ENCODE results near the gene FMR1. TPM values are rescaled to one million over a fixed set of nuclear protein-coding genes. Genes with fewer than 3 reads are reported as not detected.

FMR1 gene
- total and polyA plus RNA-seq, 2 donors from 2014 or later, result 23.1 to 69.0 TPM

DNA sequence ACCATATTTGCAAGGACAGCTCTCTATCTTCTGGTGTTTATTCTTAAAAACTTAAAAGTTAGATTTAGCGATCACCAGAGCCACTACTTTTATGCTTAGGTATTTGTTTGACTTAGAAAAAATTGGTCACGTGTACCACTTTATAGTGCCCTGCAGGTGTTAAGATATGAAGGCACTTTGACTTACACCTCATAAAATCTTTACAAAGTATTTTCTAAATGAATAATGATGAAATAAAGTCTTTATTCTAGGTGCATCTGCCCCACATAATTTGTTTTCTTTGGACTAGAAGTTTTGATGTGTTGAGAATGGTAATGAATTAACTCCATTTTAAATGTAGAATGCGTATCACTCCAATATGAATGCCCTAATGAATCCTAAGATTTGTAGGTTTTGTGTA, 2.9 kb downstream of the FMR1 start:
- H3K9me3 ChIP-seq (ENCODE audit: control insufficient read depth in 2 of 3, insufficient read depth in 1 of 3, low read length in 3 of 3), result no peaks in the 10 kb centered on the region
- no peak overlapping the region for H3K9ac ChIP-seq (ENCODE audit: low read length in 3 of 3)
- no peak for TF ChIP-seq CTCF (IDR thresholded peaks at IDR 0.05; ENCODE audit: borderline replicate concordance, extremely low read depth, insufficient read depth)
- no peak for FAIRE-seq
- H3K36me3 ChIP-seq (ENCODE audit: control insufficient read depth in 2 of 3, insufficient read depth in 3 of 3, low read length in 3 of 3), result no peaks in the 10 kb centered on the region
- peak overlapping the region in 2 of 3 donors; percentile 24 to 76 for H3K4me3 ChIP-seq (ENCODE audit: low read length in 3 of 3)
- H3K27ac ChIP-seq (ENCODE audit: low read depth in 2 of 2, low read length in 2 of 2), result no peak overlapping the region
- no peaks in the 10 kb centered on the region for H3K27me3 ChIP-seq (ENCODE audit: control insufficient read depth, insufficient read depth, low read length)
- no peak for DNase-seq
- no peaks in the 10 kb centered on the region for H3K4me1 ChIP-seq (ENCODE audit: control insufficient read depth in 2 of 3, insufficient read depth in 2 of 3, low read depth in 1 of 3, low read length in 3 of 3)
- intact Hi-C loops (cut with DNase I), result no loop called here

DNA sequence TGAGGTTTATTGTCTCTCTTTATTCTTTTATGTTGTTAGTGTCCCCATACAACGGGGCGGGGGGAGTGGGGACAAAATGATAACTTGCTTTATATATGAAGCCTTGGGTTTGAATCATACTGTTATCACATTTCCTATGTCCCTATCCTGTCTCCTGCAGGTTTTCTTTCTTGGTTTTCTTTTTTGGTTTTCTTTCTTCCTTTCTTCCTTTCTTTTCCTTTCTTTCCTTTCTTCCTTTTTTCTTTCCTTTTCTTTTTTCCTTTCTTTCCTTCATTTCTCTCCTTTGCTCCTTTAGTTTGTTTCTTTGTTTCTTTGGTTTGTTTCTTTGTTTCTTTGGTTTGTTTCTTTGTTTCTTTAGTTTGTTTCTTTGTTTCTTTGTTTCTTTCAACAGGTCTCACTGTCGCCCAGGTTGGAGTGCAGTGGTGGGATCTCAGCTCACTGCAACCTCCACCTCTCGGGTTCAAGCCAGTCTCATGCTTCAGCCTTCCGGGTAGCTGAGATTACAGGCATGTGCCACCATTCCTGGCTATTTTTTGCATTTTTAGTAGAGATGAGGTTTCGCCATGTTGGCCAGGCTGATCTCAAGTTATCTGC, 4.8 kb downstream of the FMR1 start:
- H3K36me3 ChIP-seq (ENCODE audit: control insufficient read depth in 2 of 3, insufficient read depth in 3 of 3, low read length in 3 of 3), result no peaks in the 10 kb centered on the region
- H3K27ac ChIP-seq (ENCODE audit: low read depth in 2 of 2, low read length in 2 of 2), result no peak overlapping the region
- intact Hi-C loops (cut with DNase I), result no loop called here
- no peak overlapping the region for H3K4me3 ChIP-seq (ENCODE audit: low read length in 3 of 3)
- H3K4me1 ChIP-seq (ENCODE audit: control insufficient read depth in 2 of 3, insufficient read depth in 2 of 3, low read depth in 1 of 3, low read length in 3 of 3), result peaks cover 0 to 3% (median 0%) of the 10 kb centered on the region in 3 donors
- H3K9me3 ChIP-seq (ENCODE audit: control insufficient read depth in 2 of 3, insufficient read depth in 1 of 3, low read length in 3 of 3), result no peaks in the 10 kb centered on the region
- FAIRE-seq (no peak), DNase-seq (no peak)
- H3K27me3 ChIP-seq (ENCODE audit: control insufficient read depth, insufficient read depth, low read length), result no peaks in the 10 kb centered on the region
- H3K9ac ChIP-seq (ENCODE audit: low read length in 3 of 3), result no peak overlapping the region
- TF ChIP-seq CTCF (IDR thresholded peaks at IDR 0.05; ENCODE audit: borderline replicate concordance, extremely low read depth, insufficient read depth), result no peak

DNA sequence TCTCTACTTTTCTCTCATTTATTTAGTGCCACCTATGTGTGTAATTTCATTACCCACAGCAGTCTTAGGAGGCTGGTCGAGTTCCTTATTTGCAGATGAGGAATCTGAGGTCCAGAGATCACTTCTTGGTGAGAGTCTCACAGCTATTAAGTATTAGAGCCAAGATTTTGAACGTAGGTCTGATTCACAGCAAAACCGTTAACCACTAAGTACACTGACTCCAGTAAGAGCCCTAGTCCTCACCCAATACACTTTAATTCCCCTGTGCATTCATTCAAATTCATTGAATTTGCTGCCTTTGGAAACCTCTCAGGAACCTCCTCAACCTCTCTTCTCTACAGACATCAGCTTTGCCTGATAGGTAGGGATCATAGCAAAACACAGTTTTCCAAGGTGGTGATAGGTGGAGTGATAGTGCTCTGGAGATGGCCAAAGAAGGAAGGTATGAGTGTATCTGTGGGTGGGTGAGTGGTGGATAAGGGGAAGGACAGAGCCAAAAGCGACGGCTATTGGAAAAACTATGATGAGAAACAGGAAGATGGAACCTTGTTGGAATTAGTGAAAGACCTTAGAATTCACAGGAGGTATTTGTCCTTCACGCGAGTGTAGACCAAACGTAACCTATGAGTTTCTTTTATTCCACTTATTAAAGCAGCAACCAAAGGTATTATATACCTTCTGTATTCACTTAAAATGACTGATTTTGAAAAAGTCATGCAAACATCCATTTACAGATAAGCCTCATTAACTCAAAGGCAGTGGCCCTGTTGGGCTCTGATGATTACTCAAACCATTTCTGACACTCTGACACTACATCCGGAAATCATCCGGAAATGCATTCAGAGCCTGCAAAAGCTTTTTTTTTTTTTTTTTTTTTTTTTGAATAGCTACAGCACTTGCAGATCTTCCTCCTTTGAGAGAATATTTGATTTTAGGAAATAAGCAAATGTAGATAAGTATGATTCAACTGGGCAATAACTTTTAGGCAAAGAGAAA, 6.3 kb downstream of the FMR1 start:
- peak; percentile 66 for FAIRE-seq
- H3K4me3 ChIP-seq (ENCODE audit: low read length in 3 of 3), result no peak overlapping the region
- intact Hi-C loops (cut with DNase I), result no loop called here

More for the DNA sequence above, 6.3 kb downstream of the FMR1 start:
- H3K27me3 ChIP-seq (ENCODE audit: control insufficient read depth, insufficient read depth, low read length), result no peaks in the 10 kb centered on the region
- H3K4me1 ChIP-seq (ENCODE audit: control insufficient read depth in 2 of 3, insufficient read depth in 2 of 3, low read depth in 1 of 3, low read length in 3 of 3), result peaks cover 0 to 3% (median 0%) of the 10 kb centered on the region in 3 donors
- H3K9me3 ChIP-seq (ENCODE audit: control insufficient read depth in 2 of 3, insufficient read depth in 1 of 3, low read length in 3 of 3), result no peaks in the 10 kb centered on the region
- no peak overlapping the region for H3K9ac ChIP-seq (ENCODE audit: low read length in 3 of 3)
- no peaks in the 10 kb centered on the region for H3K36me3 ChIP-seq (ENCODE audit: control insufficient read depth in 2 of 3, insufficient read depth in 3 of 3, low read length in 3 of 3)
- DNase-seq, result no peak
- TF ChIP-seq CTCF (IDR thresholded peaks at IDR 0.05; ENCODE audit: borderline replicate concordance, extremely low read depth, insufficient read depth), result no peak
- no peak overlapping the region for H3K27ac ChIP-seq (ENCODE audit: low read depth in 2 of 2, low read length in 2 of 2)
